ENCODE data around the gene MSMP.

GRCh38 chr9:35759795-35760194 lies 5.7 kb upstream of the MSMP start:
- TF ChIP-seq MYC (IDR thresholded peaks at IDR 0.05; ENCODE audit: low read depth, low read length) (no peak), EZH2 (IDR thresholded peaks at IDR 0.05; ENCODE audit: borderline replicate concordance, low read depth, low read length, severe bottlenecking) (no peak), CTCF (IDR thresholded peaks at IDR 0.05; ENCODE audit: extremely low read depth in 1 of 2, insufficient read depth in 1 of 2, low read depth in 1 of 2, low read length in 2 of 2) (no peak), MAX (IDR thresholded peaks at IDR 0.05; ENCODE audit: insufficient read depth, insufficient read length) (no peak), POLR2AphosphoS5 (IDR thresholded peaks at IDR 0.05; ENCODE audit: insufficient read depth, low read depth, low read length) (no peak), POLR2A (IDR thresholded peaks at IDR 0.05; ENCODE audit: low read depth, low read length) (no peak), GATA2 (IDR thresholded peaks at IDR 0.05; ENCODE audit: insufficient read depth, insufficient read length, low read depth, low read length) (no peak), FOS (IDR thresholded peaks at IDR 0.05; ENCODE audit: borderline replicate concordance, insufficient read depth, low read length) (no peak), JUN (IDR thresholded peaks at IDR 0.05; ENCODE audit: borderline replicate concordance, insufficient read depth, insufficient read length, low read depth) (no peak)
